Subcutaneous abdominal adipose tissue (tissue), 5 donors: ENCODE measurements around the gene YTHDC2.
A peak's percentile ranks its signal among the peaks of the same experiment; 100 is the strongest.

ENCODE experiments used
- H3K27ac ChIP-seq: one replicate; pipeline ENCODE4 v1.7.0; 2013; ENCODE audit warnings: low read depth, mild to moderate bottlenecking, inconsistent platforms, low read length, moderate library complexity
- H3K27me3 ChIP-seq, 5 donors: one replicate each; pipeline ENCODE4 v1.7.0; 2013; ENCODE audit warnings: low read length in 5 of 5, inconsistent platforms in 1 of 5; ENCODE audit not compliant: control insufficient read depth in 5 of 5, insufficient read depth in 4 of 5
- H3K36me3 ChIP-seq, 5 donors: one replicate each; pipeline ENCODE4 v1.7.0; 2013; ENCODE audit warnings: low read length in 5 of 5; ENCODE audit not compliant: control insufficient read depth in 5 of 5, insufficient read depth in 5 of 5
- H3K4me1 ChIP-seq, 5 donors: one replicate each; pipeline ENCODE4 v1.7.0; 2013; ENCODE audit warnings: low read length in 5 of 5, mild to moderate bottlenecking in 3 of 5, moderate library complexity in 1 of 5; ENCODE audit not compliant: control insufficient read depth in 5 of 5, insufficient read depth in 5 of 5
- H3K4me3 ChIP-seq, 5 donors: one replicate each; pipeline ENCODE4 v1.7.0; 2013; ENCODE audit warnings: low read length in 5 of 5, low read depth in 1 of 5
- H3K9ac ChIP-seq, 5 donors: one replicate each; pipeline ENCODE4 v1.7.0; 2013; ENCODE audit warnings: low read length in 5 of 5, mild to moderate bottlenecking in 4 of 5, moderate library complexity in 3 of 5
- H3K9me3 ChIP-seq, 5 donors: one replicate each; pipeline ENCODE4 v1.7.0; 2013; ENCODE audit warnings: low read length in 5 of 5; ENCODE audit not compliant: control insufficient read depth in 5 of 5
- donor health status: healthy.
- donor health status: healthy.
- donor health status: healthy.
- donor health status: healthy.
- donor health status: healthy.

Gene YTHDC2

DNA sequence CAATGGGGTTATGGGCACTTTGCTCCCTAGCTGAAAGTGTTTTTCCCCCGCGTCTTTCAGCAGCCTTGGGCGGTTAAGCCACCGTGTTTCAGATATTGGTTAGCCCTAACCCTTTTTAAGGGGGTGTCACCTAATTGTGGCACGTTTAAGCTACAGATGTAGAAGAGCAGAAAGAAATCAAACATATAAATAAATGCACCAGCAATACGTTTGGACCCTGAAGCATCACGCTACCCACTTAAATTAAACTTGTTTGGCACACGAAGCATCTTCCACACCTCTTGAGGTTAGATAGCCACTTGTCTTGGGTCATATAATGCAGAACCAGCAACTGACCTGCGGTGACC, 768 bp downstream of the YTHDC2 start:
- Histone ChIP-seq H3K36me3 (peaks cover 0 to 9% (median 0%) of the 10 kb centered on the region in 5 donors), H3K4me1 (peaks cover 2 to 16% (median 12%) of the 10 kb centered on the region in 5 donors), H3K27me3 (peaks cover 0 to 2% (median 0%) of the 10 kb centered on the region in 5 donors), H3K9me3 (no peaks in the 10 kb centered on the region), H3K9ac (peak overlapping the region; percentile 92 to 99 (median 97)), H3K27ac (peak overlapping the region; percentile 92), H3K4me3 (peak overlapping the region; percentile 84 to 91 (median 88))

DNA sequence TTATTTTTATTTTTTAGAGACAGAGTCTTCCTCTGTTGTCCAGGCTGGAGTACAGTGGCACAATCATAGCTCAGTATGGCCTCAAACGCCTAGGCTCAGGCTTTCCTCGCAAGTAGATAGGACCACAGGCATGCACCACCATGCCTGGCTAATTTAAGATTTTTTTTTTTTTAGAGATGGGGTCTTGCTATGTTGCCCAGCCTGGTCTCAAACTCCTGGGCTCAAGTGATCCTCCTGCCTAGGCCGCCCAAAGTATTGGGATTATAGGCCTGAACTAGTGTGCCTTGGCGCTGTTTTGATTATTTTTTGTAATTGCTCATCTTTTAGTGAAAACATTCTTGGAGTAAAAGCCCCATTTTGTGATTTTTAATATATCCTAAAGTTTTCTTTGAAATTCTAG, 5.4 kb downstream of the YTHDC2 start:
- Histone ChIP-seq H3K9ac (no peak overlapping the region), H3K4me1 (peaks cover 0 to 14% (median 8%) of the 10 kb centered on the region in 5 donors), H3K27me3 (no peaks in the 10 kb centered on the region), H3K4me3 (no peak overlapping the region), H3K27ac (no peak overlapping the region), H3K9me3 (no peaks in the 10 kb centered on the region), H3K36me3 (peaks cover 0 to 17% (median 6%) of the 10 kb centered on the region in 5 donors)

DNA sequence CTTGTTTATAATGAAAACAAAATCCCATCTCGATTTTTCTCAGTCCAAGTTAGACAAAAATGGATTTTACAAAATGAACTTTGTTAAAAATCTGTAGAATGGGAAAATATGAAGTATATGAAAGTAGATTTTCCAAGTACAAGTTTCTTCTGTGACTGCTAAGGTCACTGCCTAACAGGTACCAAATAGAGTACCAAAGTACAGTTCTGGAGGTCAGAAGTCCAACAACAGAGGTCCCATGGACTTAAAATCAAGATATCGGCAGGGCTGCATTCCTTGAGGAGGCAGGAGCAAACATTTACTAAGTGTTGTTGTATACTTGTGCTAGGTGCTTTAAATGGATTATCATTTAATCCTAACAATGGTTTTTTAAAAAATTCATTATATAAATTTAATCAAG, 5.9 kb downstream of the YTHDC2 start:
- no peak overlapping the region for H3K9ac ChIP-seq
- peaks cover 0 to 17% (median 6%) of the 10 kb centered on the region in 5 donors for H3K36me3 ChIP-seq
- H3K4me1 ChIP-seq: peaks cover 0 to 10% (median 6%) of the 10 kb centered on the region in 5 donors
- H3K4me3 ChIP-seq: no peak overlapping the region
- H3K9me3 ChIP-seq: no peaks in the 10 kb centered on the region
- no peaks in the 10 kb centered on the region for H3K27me3 ChIP-seq
- no peak overlapping the region for H3K27ac ChIP-seq

DNA sequence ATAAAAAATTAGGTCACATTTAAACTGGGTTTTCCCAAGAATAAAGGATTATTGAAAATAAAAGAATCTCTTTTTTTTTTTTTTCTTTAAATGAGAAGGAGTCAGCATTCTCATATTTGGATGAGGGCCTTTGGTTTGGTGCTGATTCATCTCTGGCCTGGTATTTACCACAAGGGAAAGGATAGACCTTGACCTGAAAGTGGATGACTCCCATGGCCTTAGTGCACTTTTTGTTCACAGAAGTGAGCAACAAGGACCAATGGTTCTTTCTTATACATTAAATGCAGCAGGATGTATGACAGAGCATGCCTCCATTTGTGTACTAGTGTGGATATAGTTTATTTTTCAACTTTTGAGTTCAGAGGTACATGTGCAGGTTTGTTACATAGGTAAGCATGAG, 6.9 kb downstream of the YTHDC2 start:
- Histone ChIP-seq H3K27ac (no peak overlapping the region), H3K4me1 (peaks cover 0 to 8% (median 5%) of the 10 kb centered on the region in 5 donors), H3K9me3 (no peaks in the 10 kb centered on the region), H3K9ac (no peak overlapping the region), H3K4me3 (no peak overlapping the region), H3K36me3 (peaks cover 0 to 16% (median 6%) of the 10 kb centered on the region in 5 donors), H3K27me3 (no peaks in the 10 kb centered on the region)

DNA sequence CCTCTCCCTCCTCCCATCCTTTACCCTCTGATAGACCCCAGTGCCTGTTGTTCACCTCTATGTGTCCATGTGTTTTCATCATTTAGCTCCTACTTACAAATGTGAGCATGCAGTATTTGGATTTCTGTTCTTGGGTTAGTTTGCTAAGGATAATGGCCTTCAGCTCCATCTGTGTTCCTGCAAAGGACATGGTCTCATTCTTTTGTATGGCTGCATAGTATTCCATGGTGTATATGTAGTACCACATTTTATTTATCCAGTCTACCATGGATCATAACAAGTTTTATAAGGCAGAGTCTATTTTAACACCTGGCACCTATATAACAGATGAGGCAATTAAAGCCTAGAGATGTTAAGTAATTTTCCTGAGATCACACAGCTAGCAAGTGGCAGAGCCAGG, 7.4 kb downstream of the YTHDC2 start:
- no peak overlapping the region for H3K4me3 ChIP-seq
- H3K4me1 ChIP-seq: peaks cover 0 to 9% (median 3%) of the 10 kb centered on the region in 5 donors
- no peaks in the 10 kb centered on the region for H3K27me3 ChIP-seq
- H3K36me3 ChIP-seq: peaks cover 0 to 12% (median 6%) of the 10 kb centered on the region in 5 donors
- H3K27ac ChIP-seq: no peak overlapping the region
- H3K9me3 ChIP-seq: no peaks in the 10 kb centered on the region
- no peak overlapping the region for H3K9ac ChIP-seq

DNA sequence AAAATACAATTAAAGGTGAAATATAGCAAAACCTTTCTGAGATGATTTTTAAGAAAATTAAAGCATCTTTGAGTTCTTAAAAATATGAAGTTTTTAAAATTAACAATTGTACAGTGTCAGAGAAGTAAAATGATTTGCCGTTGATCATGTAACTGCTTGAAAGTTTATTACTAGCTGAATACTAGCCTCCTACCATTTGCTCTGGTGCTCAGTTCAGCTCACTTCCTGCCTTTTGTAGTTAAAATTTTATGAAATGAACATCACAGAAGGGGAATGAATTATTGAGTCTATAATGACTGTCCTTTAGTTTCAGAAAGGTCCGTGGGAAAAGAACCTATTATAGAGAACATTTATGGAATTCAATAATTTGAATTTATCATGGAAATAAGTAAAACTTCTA, 9.7 kb downstream of the YTHDC2 start:
- H3K36me3 ChIP-seq: peaks cover 0 to 11% (median 5%) of the 10 kb centered on the region in 5 donors
- H3K4me1 ChIP-seq: peaks cover 0 to 9% (median 3%) of the 10 kb centered on the region in 5 donors
- H3K9ac ChIP-seq: no peak overlapping the region
- H3K27me3 ChIP-seq: no peaks in the 10 kb centered on the region
- H3K4me3 ChIP-seq: no peak overlapping the region
- H3K27ac ChIP-seq: no peak overlapping the region
- no peaks in the 10 kb centered on the region for H3K9me3 ChIP-seq

DNA sequence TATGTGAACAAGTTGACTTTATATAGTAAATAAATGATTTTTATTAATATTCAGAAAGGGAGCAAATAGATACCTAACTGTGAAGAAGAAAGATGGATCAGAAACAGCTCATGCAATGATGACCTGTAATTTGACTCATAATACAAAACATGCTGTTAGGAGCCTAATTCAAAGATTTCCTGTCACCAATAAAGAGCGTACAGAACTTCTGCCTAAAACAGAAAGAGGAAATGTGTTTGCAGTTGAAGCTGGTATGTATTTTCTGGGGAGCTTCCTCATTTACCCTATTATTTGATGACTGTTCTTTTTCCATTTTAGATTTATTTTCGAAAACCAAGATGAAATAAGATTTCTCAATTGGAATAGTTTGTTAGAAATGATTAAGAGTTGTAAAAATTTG, 11.4 kb downstream of the YTHDC2 start:
- peaks cover 0 to 9% (median 3%) of the 10 kb centered on the region in 5 donors for H3K4me1 ChIP-seq
- peaks cover 0 to 11% (median 3%) of the 10 kb centered on the region in 5 donors for H3K36me3 ChIP-seq
- H3K9ac ChIP-seq: no peak overlapping the region
- H3K9me3 ChIP-seq: no peaks in the 10 kb centered on the region
- no peak overlapping the region for H3K27ac ChIP-seq
- no peaks in the 10 kb centered on the region for H3K27me3 ChIP-seq
- no peak overlapping the region for H3K4me3 ChIP-seq

DNA sequence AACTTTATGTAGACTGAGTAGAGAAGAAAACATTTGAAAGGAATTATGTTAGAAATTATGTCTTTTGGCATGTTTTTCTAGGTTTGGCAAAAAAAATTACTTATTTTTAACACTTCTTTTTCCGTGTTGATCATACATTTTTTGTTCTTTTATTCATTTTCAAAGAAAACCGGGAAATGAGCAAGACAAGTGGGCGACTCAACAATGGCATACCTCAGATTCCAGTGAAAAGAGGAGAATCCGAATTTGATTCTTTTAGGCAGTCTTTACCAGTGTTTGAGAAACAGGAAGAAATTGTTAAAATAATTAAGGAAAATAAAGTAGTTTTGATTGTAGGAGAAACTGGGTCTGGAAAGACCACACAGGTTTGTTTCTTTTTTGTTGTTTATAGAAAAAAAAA, 12.9 kb downstream of the YTHDC2 start:
- no peak overlapping the region for H3K9ac ChIP-seq
- H3K4me3 ChIP-seq: no peak overlapping the region
- no peaks in the 10 kb centered on the region for H3K27me3 ChIP-seq
- no peak overlapping the region for H3K27ac ChIP-seq
- peaks cover 0 to 9% (median 3%) of the 10 kb centered on the region in 5 donors for H3K4me1 ChIP-seq
- peaks cover 0 to 7% (median 5%) of the 10 kb centered on the region in 5 donors for H3K36me3 ChIP-seq
- H3K9me3 ChIP-seq: peaks cover 0 to 8% (median 6%) of the 10 kb centered on the region in 5 donors

DNA sequence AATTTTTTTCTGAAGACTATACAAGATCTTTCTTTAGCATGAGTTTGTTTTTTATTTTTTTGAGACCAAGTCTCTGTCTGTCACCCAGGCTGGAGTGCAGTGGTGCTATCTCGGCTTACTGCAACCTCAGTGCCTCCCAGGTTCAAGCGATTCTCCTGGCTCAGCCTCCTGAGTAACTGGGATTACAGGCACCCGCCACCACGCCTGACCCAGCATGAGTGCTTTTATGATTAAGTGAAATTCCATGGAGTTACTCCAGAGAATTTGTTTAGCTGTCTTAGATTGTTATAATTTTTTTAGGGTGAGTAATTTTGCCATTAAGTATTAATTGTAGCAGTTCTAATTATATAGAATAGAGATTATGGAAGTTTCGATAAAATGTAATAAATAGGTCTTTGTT, 14.3 kb downstream of the YTHDC2 start:
- no peak overlapping the region for H3K27ac ChIP-seq
- no peak overlapping the region for H3K9ac ChIP-seq
- H3K36me3 ChIP-seq: peaks cover 0 to 15% (median 5%) of the 10 kb centered on the region in 5 donors
- H3K9me3 ChIP-seq: peaks cover 0 to 13% (median 7%) of the 10 kb centered on the region in 5 donors
- no peaks in the 10 kb centered on the region for H3K27me3 ChIP-seq
- H3K4me3 ChIP-seq: no peak overlapping the region
- H3K4me1 ChIP-seq: peaks cover 0 to 9% (median 3%) of the 10 kb centered on the region in 5 donors

DNA sequence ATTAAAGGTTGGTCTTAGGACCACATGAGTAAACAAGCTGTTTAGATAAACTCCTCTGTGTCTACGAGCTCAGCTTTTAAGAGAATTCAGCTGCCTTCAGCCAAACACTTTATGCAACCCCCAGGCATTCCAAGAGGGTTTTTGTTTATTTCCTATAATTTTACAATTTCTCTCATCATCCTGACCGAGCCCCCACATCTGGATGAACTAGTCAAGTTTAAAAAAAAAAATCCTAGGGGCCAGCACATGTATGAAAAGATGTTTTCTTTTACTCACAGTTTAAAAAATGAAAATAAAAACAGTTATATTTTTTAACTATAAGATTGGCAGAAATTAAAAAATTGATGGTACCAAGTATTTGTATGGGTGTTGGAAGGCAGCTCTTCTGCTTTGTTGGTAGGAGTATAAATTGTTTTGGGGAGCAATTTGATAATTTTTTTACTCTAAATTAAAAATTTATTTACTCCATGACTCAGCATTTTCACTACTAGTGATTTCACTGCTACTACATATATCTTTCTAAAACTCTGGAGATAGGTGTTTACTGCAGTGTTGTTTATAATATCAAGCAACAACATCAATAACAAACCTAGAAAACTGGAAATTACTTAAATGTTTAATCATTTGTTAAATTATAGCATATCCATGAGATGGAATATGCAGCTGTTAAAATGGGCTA, 18.1 kb downstream of the YTHDC2 start:
- Histone ChIP-seq H3K9ac (no peak overlapping the region), H3K9me3 (peaks cover 0 to 13% (median 7%) of the 10 kb centered on the region in 5 donors), H3K4me3 (no peak overlapping the region), H3K27me3 (no peaks in the 10 kb centered on the region), H3K36me3 (peaks cover 7 to 40% (median 21%) of the 10 kb centered on the region in 5 donors), H3K27ac (no peak overlapping the region), H3K4me1 (no peaks in the 10 kb centered on the region)
